GM19455 (cell line): ENCODE data around the gene VCL.

Source experiments
- ATAC-seq: cut with Tn5 transposase; IDR thresholded peaks from one replicate; pipeline ENCODE4 v1.9.1; 2021; ENCODE audit not compliant: unreplicated experiment

Gene VCL

DNA sequence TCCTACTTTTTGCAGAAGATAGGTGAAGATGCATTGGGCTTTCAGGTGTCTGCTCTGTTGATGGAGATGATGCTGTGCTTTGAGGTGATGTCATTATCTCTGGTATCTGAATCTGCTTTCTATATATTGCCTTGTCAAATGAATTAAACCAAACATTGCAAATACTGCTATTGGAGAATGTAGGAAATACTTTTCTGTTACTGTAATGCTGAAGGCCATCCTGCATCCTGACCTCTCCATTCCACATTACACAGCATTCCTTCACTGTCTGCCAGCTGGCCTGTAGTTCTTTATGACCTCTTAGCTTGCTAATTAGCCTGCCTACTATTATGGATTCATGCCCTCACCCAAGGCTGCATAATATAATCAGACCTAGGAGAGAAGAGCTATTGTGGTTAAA, 73.2 kb downstream of the VCL start:
- ATAC-seq = no peak

DNA sequence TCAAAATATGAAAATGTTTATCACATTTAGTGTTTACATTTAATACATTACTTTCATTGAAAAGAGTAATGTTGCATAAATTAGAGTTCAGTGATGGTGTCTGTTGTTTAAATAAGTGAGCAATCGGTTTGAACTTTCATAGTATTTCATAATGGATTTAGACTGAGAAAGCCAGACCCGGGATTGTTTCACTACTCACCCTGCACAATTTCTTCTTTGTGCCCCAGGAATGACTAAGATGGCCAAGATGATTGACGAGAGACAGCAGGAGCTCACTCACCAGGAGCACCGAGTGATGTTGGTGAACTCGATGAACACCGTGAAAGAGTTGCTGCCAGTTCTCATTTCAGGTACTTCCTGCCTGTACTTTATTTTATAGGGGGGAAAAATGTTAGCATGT, 74.6 kb downstream of the VCL start:
- ATAC-seq = no peak

DNA sequence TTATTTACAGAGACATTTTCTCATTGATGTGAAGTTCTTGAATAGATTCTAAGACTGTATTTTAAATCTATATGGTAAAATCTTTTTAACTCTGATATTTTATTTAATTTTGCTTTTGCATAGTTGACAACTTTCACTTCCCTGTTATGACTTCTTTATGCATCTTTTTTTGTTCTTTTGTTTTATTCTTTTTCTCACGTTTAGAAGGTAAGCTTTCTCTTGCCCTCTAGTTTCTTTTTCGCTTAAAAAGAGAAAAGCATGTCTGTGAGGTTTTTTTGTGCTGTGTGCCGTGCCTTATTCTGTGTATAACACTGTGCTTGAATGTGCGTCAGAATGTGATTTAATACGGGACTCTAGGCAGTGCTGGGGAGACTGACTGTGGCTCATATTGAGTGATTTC, 78.0 kb downstream of the VCL start:
- ATAC-seq = no peak

DNA sequence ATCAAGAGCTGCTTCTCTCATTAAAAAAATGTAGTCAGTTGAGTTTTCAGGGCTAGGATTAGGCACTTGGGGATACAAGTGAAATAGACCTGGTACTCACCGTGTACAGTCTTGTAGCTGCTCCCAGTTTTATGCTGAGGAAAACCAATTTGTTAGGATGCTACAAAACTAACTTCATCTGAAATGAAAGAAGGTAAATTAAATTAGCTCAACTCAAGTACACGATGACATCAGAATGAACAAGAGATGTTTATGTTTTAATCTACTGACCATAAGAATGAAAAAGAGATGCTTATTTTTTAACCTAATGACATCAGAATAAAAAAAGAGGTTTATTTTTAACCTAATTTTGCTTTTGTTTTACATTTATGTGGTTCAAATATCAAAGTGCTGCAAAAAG, 79.0 kb downstream of the VCL start:
- no peak for ATAC-seq

DNA sequence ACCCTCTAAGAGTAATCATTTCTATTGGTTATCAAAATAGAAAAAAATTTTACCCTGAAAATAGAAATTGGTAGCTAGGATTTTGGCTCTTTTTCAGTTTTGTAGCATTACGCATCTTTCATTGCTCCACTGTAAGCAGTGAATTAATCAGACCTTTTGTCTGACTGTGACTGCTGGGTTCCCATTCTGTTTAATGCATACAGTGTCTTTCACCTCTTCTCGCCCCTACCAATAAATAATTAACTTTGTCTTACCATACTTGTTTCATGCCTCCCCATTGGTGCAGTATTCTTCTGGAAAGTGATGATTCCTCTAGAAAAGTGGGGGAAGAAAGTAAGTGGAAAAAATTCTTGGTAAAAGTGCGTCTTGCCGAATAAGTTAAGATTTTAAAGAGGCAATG, 79.5 kb downstream of the VCL start:
- ATAC-seq = no peak

DNA sequence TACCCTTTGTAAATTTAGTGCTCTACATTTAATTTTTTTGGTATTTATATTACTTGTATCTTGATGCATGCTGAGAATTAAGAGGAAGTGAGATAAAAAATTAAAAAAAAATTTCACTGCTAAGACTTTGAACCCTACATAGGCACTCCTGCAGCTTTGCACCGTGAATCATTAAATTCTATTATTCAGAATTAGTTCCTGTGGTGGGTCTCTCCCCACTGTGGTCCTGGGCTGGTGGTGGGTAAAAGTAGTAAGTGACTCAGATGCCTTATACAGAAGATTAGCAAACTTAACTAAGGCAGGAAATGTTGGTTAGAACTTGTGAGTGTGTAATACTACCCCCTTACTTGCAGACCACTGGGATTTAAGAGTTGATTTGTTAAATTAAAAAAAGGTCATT, 80.1 kb downstream of the VCL start:
- ATAC-seq = no peak

DNA sequence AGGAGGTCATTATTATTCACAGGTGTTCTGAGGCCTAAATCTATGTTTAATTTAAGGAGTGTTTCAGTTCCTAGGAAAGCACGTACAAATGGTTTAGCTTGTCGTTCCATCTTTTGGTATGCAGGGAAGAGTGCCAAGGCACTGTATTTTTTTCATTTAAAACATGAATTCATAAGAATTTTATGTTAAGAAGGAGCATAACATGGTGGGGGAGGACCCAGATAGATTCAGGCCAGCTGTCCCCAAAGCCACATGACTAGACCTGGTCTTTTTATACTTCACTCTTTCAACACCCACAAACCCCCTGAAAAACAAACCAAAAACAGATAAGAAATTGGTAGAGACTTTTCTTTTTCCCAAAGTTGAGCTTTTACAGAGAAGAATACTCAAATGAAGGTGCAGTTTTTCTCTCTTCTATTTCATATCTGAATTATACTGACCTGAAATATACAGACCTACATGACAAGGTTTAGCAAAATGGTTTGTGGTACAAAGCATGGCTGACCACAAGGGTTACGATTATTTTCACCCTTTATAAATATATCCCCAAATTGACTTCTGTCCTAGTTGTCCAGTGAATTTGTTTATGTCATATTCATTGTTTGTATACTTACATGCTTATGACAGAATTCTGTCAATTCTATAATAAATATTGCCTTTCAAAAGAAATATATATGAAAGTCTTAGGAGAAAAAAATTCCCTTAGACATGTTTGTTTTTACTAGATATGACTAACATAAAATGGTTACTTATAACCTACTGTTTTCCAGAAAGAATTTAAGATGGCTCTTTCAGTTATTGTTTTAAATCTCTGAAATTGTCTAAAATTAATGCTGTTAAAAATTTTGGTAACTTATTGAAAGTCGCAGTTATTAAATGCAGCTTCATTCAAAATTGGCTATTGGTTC, 81.4 kb downstream of the VCL start:
- ATAC-seq = no peak

DNA sequence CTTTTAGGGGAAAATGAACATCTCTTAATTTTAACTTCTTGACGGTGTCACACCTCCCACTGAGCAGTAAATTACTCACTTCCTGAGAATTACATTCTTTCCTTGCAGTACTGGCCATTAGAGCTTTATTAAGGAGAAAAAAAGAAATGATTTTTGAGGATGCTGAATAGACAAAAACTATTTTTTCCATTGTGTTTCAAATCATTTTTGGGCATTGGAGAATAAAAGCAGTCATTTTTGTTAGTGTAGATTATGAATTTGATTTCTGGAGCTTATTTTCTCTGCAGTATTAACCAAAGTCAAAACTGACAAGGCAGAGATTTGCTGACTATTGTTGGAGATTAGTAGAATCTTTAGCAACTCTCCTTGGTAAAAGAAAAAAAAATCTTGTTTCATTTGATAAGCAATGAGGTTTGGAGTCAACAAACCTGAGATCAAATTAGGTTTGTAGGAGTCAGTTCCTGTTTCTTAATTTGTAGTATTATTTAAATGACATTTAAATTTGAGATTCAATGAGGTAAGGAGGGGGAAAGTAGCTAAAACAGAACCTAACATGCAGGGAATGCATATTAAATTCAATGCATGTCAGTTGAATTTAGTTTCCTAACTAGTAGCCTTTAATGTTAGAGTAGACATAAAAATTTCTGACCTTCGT, 82.1 kb downstream of the VCL start:
- ATAC-seq = no peak

DNA sequence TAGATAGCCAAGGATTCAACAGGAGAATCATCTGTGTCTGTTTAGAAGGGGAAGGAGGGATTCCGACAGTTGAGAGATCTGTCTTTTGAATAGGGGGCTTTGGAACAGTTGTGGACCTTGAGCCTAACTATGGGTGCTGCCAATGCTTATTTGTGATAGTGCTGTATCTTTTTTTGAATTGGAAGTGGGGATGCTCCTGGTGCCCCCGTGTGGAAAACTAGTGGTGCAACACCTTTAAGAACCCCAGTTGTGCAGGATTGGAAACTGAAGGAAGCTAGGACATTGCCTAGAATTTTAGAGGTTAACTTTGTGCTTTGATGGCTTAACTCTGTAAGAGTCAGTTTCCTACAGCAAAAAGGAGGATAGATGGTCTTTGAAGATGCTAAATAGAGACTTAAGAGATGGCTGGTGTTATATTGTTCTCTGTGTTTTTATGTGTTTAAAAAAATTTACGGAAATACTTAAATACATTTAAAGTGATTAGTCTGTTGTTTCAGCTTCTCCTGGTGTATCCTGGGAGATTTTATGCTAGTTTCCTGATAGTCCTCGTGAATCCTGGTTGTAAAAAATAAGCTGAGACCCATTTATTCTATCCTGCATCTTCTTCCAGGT, 83.4 kb downstream of the VCL start:
- ATAC-seq = no peak

DNA sequence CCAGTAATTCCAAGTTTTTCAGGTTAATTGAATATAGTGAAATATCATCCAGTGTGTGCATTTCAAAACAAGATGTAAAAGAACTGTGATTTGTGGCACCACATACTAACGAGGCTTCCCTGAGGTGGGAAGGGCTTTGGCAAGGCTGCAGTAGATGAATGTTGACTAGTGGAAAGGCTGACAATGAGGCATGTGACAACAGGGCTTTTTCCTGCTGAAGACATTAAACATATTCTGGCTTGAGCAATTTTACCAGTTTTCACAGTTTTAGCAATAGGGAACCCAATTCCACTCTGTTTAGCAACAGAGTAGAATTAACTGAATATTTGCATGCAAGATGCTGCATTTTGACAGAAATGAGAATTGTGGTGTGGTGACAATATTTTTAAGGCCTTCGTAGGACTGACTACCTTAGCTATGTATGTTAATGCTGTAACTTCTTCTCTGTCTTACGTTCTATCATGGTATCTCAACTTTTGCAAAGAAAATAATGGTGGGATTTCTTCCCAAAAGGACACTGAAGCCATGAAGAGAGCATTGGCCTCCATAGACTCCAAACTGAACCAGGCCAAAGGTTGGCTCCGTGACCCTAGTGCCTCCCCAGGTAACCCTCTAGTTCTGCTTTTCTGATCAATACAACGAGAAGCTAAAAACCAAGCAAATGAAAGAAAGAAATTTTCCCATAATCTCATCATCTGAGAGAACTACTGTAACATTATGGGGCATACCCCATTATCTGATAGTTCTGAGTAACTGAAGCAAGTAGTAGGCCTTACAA, 84.2 kb downstream of the VCL start:
- ATAC-seq = no peak

DNA sequence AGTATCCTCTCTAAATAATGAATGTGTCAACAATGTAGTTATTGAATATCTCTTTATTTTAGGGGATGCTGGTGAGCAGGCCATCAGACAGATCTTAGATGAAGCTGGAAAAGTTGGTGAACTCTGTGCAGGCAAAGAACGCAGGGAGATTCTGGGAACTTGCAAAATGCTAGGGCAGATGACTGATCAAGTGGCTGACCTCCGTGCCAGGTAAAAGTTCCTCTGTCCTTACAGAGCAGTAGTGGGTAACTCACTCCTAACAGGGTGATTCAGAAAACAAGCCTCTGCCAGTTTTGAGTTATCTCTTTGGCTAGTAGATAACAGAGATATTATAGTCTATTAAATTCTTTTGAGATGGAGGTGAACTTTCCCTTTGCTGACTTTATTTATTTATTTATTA, 85.4 kb downstream of the VCL start:
- ATAC-seq = no peak

DNA sequence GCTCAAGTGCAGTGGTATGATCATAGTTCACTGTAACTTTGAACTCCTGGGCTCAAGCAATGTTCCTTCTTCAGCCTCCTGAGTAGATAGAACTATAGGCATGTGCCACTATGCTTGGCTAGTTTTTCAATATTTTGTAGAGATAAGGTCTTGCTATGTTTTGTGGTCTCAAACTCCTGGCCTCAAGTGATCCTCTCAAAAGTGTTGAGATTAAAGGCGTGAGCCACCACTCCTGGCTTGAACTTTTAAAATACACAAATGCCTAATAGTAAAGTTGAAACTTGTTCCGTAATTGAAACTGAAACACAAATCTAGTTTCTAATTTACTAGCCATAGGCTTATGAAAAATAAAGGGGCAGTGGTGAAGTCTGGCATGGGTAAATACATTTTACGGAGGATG, 87.0 kb downstream of the VCL start:
- peak; percentile 72 for ATAC-seq

DNA sequence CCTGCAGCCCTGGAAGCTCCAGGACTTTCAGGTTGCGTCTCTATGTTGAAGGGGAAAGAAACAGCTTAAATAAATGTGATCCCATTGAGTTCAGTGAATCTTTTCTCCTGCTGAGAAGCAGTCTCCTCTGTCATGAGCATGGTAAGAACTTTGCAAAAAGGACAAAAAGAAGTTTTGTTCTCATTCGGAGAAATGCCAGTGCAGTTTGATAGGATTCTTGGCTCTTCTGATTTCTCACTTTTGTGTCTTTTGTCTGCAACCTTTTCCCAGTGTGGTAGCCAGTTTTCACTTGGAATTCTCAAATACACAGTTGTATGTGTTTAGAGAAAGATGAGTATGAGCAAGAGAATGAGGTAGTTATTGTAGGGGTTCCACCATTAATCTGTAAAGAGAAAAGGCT, 88.4 kb downstream of the VCL start:
- ATAC-seq = no peak

DNA sequence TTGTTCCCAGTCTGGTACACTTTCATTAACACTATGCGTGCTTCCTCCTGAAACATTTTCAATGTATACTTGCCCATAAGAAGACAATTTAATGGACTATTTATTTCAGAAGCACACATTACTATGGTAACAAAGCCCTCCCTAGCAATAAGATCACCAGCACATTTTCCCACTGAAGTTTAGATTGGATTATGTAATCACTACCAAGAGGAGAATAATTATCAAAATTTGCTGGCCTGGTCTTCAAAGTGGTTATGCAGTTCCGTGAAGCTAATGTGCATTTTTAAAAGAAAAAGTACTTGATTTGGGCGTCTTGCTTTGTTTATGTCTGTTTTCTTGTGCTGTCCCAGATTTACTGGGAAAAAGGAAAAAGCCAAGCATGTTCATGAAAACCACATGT, 90.8 kb downstream of the VCL start:
- no peak for ATAC-seq

DNA sequence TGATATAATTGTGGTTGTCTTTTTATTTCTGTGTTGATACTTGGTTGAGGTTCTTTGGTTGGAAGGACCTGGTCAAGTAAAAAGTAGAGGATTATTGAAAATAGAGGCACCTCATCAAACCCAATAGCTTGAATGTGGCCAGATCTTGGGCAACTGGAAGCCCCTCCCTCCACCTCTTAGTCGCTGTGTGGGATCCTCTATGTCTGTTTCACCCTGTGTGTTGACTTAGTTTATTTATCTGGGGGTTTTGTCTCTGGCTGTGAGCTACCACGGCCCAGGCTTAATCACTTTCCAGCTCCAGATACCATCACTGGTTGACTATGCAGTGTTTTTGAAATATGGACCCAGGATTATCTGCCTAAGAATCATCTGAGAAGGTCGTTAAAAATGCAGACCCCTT, 94.5 kb downstream of the VCL start:
- ATAC-seq = no peak

DNA sequence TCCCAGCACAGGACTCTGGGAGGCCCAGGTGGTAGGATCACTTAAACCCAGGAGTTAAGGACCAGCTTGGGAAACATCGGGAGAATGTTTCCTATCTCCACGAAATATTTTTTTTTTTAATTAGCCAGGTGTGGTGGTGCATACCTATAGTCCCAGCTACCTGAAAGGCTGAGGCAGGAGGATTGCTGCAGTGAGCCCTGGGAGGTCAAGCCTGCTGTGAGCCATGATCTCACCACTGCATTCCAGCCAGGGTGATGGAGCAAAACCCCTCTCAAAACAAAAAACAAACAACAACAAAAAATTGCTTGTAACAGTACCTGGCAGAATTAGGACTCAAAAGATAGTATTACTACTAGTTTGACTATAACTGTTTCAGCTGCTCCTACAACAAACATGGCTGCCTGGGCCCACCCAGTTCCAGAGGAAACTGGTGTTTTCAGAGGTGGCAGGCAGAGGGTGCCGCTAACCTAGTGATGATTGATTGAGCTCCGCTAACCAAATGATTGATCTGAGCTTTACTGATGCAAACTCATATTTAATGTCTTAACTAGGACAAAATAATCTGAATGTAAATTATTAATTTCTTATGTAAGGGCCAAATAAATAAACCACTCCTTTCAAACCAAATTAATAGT, 95.7 kb downstream of the VCL start:
- ATAC-seq = no peak

DNA sequence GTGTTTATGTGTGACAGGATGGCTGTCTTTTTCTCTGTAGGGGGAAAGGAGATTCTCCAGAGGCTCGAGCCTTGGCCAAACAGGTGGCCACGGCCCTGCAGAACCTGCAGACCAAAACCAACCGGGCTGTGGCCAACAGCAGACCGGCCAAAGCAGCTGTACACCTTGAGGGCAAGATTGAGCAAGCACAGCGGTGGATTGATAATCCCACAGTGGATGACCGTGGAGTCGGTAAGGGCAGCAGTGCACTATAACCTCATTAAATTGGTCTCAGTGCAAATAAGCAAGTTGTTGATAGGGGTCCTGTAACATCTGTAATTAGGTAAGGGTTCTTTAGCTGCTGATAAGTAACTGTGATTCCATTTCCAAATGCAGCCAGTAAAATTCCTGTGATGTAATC, 96.3 kb downstream of the VCL start:
- no peak for ATAC-seq

DNA sequence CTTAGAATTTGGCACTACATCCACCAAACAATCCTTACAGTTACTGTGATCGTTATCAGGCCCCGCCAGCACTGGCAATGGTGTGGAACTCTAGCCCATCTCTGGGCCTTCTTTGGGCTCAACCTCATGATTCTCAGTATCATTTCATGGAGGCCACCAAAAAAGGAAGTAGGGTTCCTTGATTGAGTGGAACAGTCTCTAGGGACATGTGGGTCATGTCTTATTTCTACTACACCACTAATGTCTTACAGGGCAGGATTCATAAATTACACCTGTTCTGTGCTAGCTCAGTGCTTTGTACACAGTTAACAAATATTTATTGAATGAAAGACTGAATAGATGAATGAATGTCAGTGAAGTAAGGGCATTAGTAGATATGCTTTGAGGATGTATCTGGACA, 98.9 kb downstream of the VCL start:
- ATAC-seq = peak; percentile 77

DNA sequence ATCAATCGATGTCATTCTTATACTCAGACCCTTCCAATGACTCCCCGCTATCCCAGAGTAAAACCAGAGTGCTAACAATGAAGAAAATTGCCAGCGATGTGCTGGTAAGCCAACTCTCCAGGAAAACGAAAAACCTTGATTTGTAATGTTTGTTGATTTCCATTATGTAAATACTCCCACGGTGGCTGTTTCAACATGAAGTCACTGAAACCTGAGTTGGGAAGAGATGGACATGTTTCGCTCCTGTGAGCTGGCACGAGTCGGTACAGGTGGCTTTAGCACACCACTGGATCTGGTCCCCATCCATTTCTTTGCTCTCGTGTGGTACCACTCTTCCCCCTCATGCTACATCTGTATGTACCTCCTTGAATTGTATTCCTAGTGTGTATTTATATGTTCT, 99.9 kb downstream of the VCL start:
- ATAC-seq = no peak

DNA sequence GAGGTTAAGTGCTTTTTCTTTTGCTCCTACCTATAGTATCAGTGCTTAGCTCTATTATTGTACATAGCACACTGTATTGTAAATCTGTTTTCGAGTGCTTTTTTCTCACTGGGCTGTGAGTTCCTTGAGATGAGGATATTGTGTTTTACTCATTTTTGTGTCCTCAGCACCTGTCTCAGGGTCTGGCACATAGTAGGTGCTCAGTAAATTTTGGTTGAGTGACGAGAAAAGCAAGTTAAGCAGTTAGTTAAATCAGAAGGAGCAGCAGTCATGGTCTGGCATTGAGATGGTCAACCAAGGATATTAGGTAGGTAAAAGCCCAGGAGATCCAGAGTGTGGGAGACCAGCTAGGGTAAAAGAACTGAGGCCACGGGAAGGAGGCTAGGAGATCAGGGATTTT, 101.5 kb downstream of the VCL start:
- ATAC-seq = no peak

DNA sequence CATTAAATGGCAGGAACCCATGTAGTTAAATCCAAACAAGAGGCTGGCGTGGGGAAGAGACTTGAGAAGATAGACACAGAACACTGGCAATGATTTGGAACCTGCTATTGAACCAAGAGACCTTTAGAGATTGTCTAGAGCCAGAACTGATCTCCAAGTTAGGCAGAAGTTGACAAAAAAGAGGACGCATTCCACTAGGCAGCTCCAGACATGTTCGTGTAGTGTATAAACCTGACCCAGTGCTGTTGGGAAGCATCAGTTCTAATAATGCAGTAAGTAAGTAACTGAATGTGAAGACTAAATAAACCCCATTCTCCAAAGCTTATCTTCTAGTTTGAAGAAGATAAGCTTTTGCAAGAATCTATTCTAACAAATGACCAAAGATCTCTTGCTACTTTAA, 101.9 kb downstream of the VCL start:
- no peak for ATAC-seq
